ENCODE measurements around the gene ZGPAT.

ZGPAT gene

DNA sequence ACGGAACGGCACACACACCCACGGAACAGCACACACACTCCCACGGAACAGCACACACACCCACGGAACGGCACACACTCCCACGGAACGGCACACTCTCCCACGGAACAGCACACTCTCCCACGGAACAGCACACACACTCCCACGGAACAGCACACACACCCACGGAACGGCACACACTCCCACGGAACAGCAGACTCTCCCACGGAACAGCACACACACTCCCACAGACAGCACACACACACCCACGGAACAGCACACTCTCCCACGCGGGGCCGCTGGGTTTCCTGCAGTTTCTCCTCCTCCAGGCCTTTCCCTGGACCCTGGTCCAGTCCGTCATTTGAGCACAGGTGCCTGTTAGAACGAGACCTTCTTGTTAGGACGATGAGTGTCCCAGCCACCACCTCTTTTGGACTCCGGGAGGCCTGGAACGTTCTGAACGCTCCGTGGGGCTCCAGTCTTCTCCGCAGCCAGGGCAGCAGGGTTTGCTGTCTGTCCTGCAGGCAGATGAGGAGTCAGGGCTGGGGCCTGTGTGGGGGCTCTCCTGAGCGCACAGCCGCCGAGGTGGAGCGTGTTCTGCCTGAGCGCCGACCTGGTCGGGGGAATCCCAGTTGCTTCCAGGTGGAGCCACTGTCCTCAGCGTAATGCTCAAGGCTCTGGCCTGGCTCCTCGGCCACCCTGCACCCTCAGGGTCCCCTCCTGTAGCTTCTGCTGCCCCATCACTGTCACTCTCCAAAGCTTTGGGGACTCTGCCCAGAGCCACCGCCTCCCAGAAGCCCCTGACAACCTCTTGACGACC, 29.0 kb upstream of the ZGPAT start:
- no peak for FAIRE-seq

DNA sequence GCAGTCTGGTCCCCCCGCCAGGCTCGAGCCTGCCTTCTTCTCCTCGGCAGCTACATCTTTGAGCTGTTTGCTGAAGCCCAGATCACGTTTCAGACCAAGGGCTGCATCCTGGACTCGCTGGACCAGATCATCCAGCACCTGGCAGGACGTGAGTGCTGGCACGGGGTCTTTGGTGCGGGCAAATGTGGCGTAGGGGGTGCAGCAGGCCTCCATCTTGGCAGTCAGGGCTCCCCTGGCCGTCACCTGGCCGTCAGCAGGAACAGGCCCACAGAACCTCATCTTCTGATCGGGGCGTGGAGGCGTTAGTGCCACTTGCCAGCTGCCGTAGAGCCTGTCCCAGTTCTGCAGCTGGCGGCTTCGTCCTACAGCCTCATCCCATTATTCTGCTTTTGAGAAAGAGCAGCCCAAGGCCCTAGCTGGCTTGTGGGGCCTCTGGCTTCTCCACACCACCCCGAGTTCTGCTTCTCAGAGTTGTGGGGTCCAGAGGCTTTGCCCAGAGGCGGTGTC, 28.0 kb upstream of the ZGPAT start:
- FAIRE-seq: no peak

DNA sequence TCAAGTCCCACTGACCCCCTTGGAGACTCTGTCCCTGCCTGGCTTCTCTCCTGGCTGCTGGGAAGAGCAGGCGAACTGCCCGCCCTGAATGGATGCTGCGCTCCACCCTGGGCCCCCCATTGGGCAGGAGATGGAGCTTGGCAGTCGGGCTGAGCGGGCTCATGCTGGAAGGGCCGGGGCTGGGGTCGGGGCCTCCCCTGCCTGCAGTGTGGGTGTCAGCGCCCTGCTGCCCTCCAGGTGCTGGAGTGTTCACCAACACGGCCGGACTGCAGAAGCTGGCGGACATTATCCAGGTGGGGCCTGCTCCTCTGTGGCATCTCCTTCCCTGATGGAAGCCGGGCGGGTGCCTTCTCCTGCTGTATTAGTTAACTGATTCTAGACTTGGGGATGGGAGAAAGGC, 27.4 kb upstream of the ZGPAT start:
- FAIRE-seq: no peak

DNA sequence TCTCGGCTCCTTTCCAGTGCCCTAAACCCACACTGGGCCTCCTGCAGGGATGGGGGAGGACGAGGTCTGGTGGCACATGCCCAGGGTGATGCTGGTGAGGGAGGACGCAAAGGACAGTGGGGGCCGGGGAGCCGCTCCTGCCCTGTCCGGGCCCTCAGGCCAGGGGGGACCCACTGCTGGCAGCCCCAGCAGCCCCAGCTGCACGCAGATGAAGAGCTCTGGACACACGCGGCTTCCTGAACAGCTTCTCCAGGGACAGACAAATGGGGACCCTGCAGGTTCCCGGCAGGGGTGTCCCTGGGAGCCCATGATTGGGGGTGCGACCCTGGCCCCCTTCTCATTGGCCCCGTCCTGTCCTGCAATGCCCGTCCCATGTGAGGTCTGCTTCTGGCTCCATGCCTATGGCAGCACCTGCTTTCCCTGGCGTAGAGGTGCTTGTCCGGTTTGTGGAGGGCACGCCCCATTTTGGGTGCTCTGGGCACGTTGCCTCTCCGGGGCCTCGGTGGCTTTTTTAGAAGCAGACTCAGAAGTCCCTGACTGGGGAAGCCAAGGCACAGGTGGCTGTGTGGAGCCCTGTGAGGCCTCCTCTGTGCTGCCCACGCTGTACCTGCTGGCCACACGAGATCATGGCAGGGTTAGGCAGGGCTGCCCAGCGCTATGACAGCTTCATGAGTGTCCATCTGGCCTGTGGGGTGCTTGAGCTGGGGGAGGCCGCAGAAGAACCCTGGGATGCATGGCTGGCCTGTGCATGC, 26.8 kb upstream of the ZGPAT start:
- no peak for FAIRE-seq

DNA sequence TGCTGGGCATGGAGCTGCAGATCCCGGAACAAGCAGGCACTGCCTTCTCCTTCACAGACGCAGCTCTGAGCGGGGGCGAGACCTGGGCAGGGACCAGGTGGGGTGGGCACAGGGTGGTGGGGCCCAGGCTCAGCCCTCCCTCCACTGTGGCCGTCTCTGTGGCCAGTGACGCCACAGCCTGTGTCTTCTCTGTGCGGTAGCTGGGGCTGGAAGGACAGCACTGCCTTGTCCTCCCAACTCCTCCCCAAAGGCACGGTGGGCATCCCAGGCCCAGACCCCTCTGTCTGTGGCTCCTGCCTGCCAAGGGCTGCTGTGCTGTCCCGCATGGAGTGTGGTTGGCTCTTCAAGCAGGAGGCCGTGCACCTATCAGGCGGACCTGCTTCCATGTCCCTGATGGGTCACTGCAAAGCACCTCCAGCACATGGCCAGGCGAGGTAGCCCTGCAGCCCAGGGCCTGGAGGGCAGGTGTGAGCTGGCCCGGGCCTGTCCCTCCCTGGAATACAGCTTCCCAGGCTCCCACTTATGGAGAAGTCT, 26.2 kb upstream of the ZGPAT start:
- FAIRE-seq: no peak

DNA sequence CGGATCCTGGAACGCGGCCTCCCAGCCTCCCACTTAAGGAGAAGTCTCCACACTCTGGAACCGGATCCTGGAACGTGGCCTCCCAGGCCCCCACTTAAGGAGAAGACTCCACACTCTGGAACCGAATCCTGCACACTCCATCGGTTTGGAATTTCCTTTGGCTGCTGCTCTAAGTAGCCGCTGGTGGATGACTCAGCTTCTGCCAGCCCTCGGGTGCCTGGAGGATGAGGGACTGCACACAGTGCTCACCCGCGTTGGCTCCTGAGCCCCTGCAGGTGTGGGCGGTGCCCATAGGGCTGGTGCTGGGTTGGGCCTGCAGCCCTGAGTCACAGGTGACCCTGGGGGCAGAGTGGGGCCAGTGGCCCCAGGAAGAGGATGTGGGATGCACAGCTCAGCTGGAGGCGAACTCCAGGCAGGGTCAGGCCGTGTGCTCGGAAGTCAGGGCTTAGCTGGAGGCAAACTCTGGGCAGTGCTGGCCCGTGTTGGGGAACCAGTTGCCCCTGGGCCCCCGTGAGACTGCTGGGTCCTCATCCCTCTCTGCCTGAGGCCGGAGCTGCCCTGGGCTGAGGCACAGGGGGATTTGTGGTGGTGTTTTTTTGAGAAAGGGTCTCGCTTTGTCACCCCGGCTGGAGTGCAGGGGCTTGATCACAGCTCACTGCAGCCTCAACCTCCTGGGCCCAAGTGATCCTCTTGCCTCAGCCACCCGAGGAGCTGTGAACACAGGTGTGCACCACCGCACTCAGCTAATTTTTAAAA, 25.3 kb upstream of the ZGPAT start:
- FAIRE-seq: no peak

DNA sequence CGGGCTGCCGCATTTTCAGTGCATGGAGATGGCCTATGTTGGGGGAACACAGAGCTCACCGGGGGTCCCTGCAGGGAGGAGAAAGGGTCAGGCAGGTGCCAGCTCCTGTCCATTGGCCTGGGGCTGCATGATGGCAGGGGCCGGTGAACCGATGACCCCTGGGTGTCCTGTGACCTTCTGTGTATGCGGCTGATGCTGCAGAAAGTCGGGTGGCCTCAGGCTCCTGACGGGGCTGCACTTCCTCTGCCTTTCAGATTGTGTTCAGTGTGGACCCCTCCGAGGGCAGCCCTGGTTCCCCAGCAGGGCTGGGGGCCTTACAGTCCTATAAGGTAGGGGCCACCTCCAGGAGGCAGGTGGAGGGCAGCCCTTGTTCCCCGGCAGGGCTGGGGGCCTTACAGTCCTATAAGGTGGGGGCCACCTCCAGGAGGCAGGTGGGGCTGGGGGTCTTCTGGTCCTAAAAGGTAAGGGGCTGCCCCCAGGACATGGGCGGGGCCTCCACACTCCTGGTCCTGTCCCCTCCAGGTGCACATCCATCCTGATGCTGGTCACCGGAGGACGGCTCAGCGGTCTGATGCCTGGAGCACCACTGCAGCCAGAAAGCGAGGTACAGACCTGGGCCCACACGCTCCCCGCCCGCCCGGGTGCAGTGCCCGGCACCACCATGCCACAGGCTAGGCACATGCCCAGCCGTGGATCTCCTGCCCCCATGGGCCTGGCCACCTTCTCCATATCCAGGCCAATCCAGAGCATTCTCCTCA, 22.4 kb upstream of the ZGPAT start:
- FAIRE-seq: no peak

DNA sequence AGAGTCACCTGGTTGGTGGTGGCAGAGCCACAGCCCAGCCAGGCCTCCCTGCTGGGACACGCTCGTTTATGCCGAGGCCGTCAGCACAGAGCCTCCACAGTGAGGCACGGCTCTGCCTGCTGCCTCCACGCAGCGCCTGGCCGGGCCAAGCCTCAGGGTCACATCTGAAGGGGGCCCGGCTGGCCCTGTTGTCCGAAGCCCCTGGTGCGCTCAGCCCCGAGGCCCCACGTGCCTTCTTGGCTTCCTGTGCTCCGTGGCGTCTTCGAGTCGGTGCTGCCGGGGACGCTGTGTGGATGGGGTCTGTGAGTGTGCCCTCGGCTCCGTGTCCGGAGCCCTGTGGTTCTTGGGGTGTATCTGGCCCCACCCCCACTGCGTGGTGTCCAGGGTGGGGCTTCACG, 21.7 kb upstream of the ZGPAT start:
- no peak for FAIRE-seq

DNA sequence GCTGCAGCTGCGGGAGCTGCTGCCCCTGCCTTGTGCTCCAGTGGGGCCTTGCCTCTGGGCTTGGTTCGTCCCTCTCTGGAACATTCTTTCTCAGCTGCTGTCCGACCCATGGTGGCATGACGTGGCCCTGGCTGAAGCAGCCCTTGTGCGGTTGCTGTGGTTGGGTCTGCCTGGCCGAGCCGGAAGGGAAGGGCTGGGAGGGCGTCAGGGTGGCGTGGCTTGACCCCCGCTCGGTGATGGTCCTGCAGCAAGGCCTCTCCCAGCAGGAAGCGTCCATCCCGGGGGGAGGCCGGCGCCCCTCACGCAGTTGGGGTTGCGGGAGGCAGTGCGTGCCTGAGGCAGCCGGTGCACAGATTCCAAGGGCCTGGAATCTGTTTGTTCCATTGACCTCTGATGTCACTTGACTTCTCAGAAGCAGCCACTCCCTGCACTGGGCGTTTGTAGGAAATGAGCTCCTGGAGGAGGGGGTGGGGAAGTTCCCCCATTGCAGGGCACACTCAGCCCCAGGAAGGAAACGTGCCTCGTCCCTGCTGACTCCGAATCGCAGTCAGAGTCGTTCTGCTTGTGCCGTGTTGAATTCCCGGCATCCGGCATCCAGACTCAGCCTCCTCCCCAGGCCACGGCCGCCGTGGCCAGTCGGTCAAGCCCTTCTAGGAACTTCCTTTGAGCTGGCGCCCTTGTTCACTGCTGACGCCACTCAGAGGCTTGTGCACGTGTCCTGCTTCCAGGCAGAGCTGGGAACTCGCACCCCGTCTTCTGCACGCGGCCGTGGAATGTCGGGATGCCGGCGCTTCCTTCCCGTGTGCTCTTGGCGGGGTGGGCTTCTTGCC, 21.1 kb upstream of the ZGPAT start:
- no peak for FAIRE-seq

DNA sequence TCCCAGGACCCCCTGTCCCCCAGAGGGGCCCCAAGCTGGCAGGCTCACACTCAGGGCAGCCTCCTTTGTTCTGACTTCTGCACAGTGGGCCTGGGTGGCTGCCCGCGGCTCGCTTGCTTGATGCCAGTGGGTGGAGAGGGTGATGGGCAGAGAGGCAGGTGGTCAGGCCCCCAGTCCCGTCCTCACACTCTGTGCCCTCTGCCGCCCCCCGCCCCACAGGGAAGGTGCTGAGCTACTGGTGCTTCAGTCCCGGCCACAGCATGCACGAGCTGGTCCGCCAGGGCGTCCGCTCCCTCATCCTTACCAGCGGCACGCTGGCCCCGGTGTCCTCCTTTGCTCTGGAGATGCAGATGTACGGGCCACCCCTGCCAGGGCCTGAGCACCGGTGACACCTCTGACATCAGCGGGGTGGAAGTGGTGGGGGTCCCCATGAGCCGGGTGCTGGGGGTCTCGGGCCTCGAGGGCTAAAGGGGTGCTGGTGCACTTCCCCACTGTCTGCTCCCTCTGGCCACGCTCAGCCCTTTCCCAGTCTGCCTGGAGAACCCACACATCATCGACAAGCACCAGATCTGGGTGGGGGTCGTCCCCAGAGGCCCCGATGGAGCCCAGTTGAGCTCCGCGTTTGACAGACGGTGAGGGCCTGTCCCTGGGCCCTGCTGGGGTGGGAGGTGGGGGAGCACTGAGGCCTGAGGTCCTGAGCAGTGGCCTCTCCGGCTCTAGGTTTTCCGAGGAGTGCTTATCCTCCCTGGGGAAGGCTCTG, 20.2 kb upstream of the ZGPAT start:
- FAIRE-seq: no peak

DNA sequence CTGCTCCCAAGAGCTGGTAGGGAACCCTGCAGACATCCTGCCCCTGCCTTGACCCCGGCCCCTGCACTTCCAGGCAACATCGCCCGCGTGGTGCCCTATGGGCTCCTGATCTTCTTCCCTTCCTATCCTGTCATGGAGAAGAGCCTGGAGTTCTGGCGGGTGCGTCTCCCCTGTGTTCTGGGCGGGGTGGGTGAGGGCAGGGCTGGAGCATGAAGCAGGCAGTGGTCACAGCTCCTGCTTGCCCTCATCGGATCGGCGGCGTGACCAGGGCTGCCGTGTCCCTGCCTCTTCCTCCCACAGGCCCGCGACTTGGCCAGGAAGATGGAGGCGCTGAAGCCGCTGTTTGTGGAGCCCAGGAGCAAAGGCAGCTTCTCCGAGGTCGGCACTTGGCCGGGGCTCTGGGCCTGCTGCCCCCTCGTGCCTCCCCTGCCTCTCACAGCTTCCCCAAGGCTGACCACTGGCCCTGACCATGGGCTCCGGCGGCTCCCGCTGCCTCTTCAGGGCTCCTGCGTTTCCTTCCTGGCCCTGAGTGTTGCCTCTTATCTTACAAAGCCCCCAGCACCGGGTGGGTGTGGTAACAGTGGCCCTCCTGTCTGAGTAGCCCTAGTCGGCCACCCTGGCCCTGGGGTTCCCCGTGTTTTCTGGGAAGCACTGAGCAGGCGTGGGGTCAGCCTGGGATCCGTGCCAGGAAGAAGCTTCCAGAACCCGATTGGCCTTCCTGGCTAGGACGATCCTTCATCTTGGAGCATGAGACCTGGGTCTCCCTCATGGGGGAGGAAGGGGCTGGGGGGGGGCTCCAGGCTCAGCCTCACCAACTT, 19.4 kb upstream of the ZGPAT start:
- no peak for FAIRE-seq

DNA sequence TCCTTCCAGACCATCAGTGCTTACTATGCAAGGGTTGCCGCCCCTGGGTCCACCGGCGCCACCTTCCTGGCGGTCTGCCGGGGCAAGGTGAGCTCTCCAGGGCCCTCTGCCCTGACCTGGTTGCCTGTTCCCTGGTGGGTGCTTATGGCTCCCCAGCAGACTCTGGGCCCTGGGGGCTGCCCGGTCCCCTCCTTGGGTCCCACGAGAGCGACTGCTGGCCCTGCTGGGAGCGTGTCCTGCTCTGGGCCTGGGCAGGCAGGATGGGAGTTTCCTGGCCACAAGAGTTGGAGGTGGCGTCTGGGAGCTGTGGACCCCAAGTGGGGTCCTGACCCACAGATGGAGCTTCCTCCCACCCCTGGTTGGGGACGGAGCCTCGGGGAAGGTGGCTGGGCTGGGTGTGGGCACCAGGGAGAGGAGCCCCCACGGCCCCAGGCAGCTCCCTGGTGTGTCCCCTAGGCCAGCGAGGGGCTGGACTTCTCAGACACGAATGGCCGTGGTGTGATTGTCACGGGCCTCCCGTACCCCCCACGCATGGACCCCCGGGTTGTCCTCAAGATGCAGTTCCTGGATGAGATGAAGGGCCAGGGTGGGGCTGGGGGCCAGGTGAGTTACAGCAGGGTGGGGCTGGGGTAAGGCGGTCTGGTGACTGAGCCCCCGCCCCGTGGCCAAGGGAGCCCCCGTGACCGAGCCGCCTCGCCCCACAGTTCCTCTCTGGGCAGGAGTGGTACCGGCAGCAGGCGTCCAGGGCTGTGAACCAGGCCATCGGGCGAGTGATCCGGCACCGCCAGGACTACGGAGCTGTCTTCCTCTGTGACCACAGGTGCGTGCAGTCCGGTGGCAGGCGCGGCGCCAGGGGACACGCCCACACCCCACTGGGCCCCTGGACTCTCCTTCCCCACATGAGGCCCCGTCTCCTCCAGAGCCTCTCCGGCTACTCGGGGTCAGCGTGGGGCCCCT, 18.5 kb upstream of the ZGPAT start:
- no peak for FAIRE-seq

DNA sequence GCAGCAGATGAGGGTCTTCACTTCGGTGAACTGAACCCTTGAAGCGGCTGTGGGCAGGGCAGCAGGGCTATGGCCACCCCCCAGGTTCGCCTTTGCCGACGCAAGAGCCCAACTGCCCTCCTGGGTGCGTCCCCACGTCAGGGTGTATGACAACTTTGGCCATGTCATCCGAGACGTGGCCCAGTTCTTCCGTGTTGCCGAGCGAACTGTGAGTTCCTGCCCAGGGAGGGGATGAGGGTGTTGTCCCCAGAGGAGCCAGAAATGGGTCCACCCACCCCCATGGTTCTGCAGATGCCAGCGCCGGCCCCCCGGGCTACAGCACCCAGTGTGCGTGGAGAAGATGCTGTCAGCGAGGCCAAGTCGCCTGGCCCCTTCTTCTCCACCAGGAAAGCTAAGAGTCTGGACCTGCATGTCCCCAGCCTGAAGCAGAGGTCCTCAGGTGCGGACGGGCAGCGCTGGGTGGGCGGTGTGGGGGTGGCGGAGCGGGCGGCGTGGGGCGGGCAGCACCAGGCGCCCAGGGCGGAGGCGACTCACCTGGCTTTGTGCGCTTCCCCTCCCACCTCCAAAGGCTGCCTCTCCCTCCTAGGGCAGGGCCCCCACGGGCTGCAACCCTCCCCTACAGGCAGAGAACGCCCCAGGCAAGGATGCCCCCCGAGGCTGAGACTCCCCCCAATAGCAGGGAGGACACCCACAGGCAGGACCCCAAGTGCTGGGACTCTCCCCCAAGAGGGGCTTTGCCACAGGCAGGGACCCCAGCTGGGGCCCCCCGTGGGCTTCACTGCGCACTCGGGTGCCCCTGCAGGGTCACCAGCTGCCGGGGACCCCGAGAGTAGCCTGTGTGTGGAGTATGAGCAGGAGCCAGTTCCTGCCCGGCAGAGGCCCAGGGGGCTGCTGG, 17.6 kb upstream of the ZGPAT start:
- no peak for FAIRE-seq

DNA sequence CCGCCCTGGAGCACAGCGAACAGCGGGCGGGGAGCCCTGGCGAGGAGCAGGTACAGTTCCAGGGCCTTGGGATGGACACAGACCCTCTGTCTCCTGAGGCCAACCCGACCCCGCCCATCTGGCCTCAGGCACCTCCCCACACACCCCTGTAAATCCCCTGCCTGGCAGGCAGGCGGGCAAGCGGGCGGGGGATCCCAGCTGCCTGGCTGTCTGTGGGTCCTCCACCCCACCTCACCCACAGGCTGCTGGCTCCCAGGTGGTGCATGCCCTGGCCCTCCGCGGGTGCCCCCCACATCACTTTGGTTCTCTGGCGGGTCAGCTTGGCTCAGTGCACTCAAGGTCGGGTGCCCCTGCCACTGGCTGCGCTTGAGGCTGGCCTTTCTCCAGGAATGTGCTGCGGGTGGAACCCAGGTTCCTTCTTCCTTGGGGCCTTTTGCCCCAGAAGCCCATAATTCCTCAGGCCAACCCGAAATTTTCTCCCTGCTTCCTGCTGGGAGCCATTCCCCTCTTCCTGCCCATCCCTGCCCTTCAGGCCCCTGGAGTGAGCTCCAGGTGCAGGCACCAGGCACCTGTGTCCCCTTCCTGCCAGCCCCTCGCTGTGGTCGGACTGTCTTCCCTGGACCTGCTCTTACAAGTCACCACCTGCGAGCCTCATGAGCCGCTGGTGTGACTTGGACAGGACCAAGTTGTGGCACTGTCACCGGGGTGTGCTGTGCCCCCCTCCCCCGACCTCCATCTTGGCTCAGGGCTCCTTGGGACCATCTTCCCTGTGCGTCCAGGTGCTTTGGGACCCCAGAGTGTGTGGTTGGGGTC, 16.7 kb upstream of the ZGPAT start:
- FAIRE-seq: no peak

DNA sequence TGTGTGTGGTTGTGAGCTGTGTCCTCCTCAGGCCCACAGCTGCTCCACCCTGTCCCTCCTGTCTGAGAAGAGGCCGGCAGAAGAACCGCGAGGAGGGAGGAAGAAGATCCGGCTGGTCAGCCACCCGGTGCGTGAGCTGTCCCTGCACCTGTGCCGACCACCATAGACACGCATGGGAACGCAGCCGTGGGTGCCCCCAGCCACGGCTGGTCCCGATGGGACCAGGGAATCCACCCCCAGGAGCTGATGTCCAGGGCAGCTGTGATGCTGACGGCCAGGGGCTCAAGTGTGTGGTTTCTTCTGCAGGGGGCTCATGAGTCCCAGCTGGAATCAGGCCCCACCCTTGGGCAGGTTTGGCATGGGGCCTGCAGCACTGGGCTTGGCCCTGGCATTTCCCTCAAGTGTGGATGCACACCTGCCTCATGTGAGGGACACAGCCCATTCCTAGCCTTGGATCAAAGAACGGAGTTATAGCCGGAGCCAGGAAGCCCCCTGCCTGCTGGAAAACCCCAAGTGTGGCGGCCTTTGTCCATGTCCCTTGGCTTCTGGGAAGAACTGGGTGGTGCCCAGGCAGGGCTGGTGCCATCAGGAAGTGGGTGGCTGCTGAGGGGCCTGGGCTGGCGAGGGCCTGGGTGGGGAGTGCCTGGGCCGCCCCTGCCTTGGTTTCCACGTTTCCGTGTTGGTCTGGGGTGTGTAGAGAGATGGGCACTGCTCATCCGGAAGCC, 16.0 kb upstream of the ZGPAT start:
- FAIRE-seq: no peak
